Adrenal gland (tissue), 12 donors: ENCODE data around the gene EEF1AKMT3. TPM values are rescaled to one million over a fixed set of nuclear protein-coding genes. Genes with fewer than 3 reads are reported as not detected.
A peak's percentile ranks its signal among the peaks of the same experiment; 100 is the strongest.

Experiments used
- DNase-seq, 7 donors: peaks; one replicate each; pipeline ENCODE4 v3.0.0-alpha.2; 2019 to 2020
- H3K27ac ChIP-seq, 5 donors: fragments of 200-600 bp; sonication (generic) in 4 of 5; 1 replicate in 3 of 5; 2 replicates in 2 of 5; pipeline versions ENCODE4 v1.5.1 to v1.8.0; 2016 to 2020; ENCODE audit warnings: mild to moderate bottlenecking in 1 of 5
- H3K27me3 ChIP-seq: fragments of 200-600 bp; 2 replicates; pipeline ENCODE4 v1.8.0; 2021
- H3K36me3 ChIP-seq, 2 donors: fragments of 200-600 bp; replicated peaks in 1 of 2; 1 replicate in 1 of 2; 2 replicates in 1 of 2; pipeline versions ENCODE4 v1.5.1 to v1.8.0; 2018 to 2022
- H3K4me1 ChIP-seq, 2 donors: fragments of 200-600 bp; replicated peaks in 1 of 2; 1 replicate in 1 of 2; 2 replicates in 1 of 2; pipeline versions ENCODE4 v1.5.1 to v1.8.0; 2018 to 2021
- H3K4me3 ChIP-seq, 4 donors: fragments of 200-600 bp; sonication (generic) in 3 of 4; one replicate each; pipeline ENCODE4 v1.5.1; 2016 to 2018
- H3K9me3 ChIP-seq, 3 donors: fragments of 200-600 bp; sonication (generic) in 1 of 3; replicated peaks in 1 of 3; 1 replicate in 2 of 3; 2 replicates in 1 of 3; pipeline versions ENCODE4 v1.5.1 to v1.8.0; 2016 to 2021
- CTCF ChIP-seq, 6 experiments: fragments of 450-650 bp in 4 of 6; fragments of 200-600 bp in 2 of 6; sonication (generic) in 1 of 6; IDR thresholded peaks; 1 replicate in 5 of 6; 2 replicates in 1 of 6; pipeline versions ENCODE4 v1.5.1 to v1.8.0; 2016 to 2021; ENCODE audit warnings: antibody characterized with exemption in 6 of 6, mild to moderate bottlenecking in 2 of 6, moderate library complexity in 1 of 6
- POLR2A ChIP-seq, 2 donors: fragments of 450-650 bp; IDR thresholded peaks; one replicate each; pipeline ENCODE4 v1.6.1; 2017; ENCODE audit warnings: antibody characterized with exemption in 2 of 2, mild to moderate bottlenecking in 2 of 2, moderate library complexity in 1 of 2
- WGBS, 4 donors: extraction: QIAGEN DNeasy Blood & Tissue Kit in 2 of 4; methylation state at CpG; one replicate each; pipeline versions ENCODE4 v1.1.5 to v1.1.7; 2013 to 2017; 5-methylcytosine and 5-hydroxymethylcytosine counted together
- intact Hi-C, 2 donors: fragments of 100-400 bp; cut with DNase I; formaldehyde crosslinking; loops; one replicate each; pipeline versions ENCODE4 v1.14.1 to v1.15.0; 2022 to 2023
- polyA plus RNA-seq, 3 donors: library from polyadenylated mRNA; stranded (reverse); fragments of 200-250 nt in 2 of 3; fragments of 350-450 nt in 1 of 3; fragmentation: Illumina TruSeq in 1 of 3; extraction: RNeasy Lipid Tissue Mini Kit (QIAGEN cat#74804) in 1 of 3; gene quantifications; one replicate each; pipeline ENCODE4 v1.2.3, GENCODE V29; 2013 to 2014
- total RNA-seq, 9 donors: library from RNA; depleted of rRNA in 4 of 9; stranded (reverse); fragments of >200 nt in 4 of 9; fragments of 120-200 nt in 1 of 9; fragmentation: NEBNext Ultra II Directional in 1 of 9; extraction: Animal tissue kit (Norgen Biotek cat#: 25700) in 1 of 9; gene quantifications; one replicate each; pipeline versions ENCODE4 v1.1.0 to v1.2.4, GENCODE V29; 2013 to 2023
- donor health status: healthy with polysubstance abuse.
- donor health status: Bipolar disorder and iron deficiency.
- donor health status: DM: yes; HTN: yes; CAD: no.
- donor health status: DM: no; HTN: no; CAD: no.
- donor health status: DM: no; HTN: no; CAD: no.
- donor health status: DM: yes; HTN: yes; CAD: no.

The EEF1AKMT3 gene
- total and polyA plus RNA-seq, 12 donors: 2.4 to 35.9 (median 8.8) TPM

GRCh38 chr12:57744194-57744776 is 28.1 kb upstream of the EEF1AKMT3 start:
- DNase-seq: peak; percentile 73 to 90 (median 80)
- TF ChIP-seq POLR2A (IDR thresholded peaks at IDR 0.05): no peak
- TF ChIP-seq CTCF (IDR thresholded peaks at IDR 0.05): no peak
- Histone ChIP-seq H3K27me3 (peaks cover 11% of the 10 kb centered on the region), H3K4me1 (peaks cover 7 to 10% of the 10 kb centered on the region in 2 donors), H3K4me3 (peak overlapping the region in 2 of 4 donors; percentile 91 to 99), H3K27ac (peak overlapping the region in 4 of 5 donors; percentile 85 to 99 (median 97)), H3K9me3 (no peaks in the 10 kb centered on the region), H3K36me3 (peaks cover 0 to 30% of the 10 kb centered on the region in 2 donors)
- intact Hi-C loops: no loop called here
- WGBS, 4 donors: 8 to 12% (median 11%) methylated on average over 11 to 21 of the region's 21 CpGs

- Histone ChIP-seq H3K36me3 (peaks cover 0 to 36% of the 10 kb centered on the region in 2 donors), H3K4me3 (peak within 1 kb of the TSS in 3 of 4 donors; percentile 89 to 99 (median 91)), H3K27me3 (peaks cover 11% of the 10 kb centered on the region), H3K9me3 (no peaks in the 10 kb centered on the region), H3K27ac (peak within 1 kb of the TSS; percentile 75 to 99 (median 96)), H3K4me1 (peaks cover 7 to 10% of the 10 kb centered on the region in 2 donors)
- DNase-seq: peak; percentile 95 to 100 (median 99)
- TF ChIP-seq POLR2A (IDR thresholded peaks at IDR 0.05) (peak; percentile 69 to 90), CTCF (IDR thresholded peaks at IDR 0.05) (peak in 1 of 6 experiments; percentile 7)
- intact Hi-C loops: no loop called here
- 0 to 1% (median 0%) methylated on average over 26 to 29 of the region's 29 CpGs for WGBS, 4 donors
Observed at GRCh38 chr12:57744777-57745484, 27.5 kb upstream of the EEF1AKMT3 start, which contains the start of gene TSPAN31. TSPAN31 (plus strand) TSS chr12:57745039; CDS start chr12:57745155, 116 bp downstream.

- peak overlapping the region in 3 of 4 donors; percentile 89 to 99 (median 91) for H3K4me3 ChIP-seq
- H3K9me3 ChIP-seq: no peaks in the 10 kb centered on the region
- H3K27me3 ChIP-seq: peaks cover 7% of the 10 kb centered on the region
- TF ChIP-seq CTCF (IDR thresholded peaks at IDR 0.05): no peak
- no peak for TF ChIP-seq POLR2A (IDR thresholded peaks at IDR 0.05)
- peak in 1 of 7 donors; percentile 33 for DNase-seq
- peaks cover 0 to 41% of the 10 kb centered on the region in 2 donors for H3K36me3 ChIP-seq
- intact Hi-C loops: no loop called here
- WGBS, 4 donors: 28 to 33% (median 29%) methylated on average over 5 to 8 of the region's 8 CpGs
- peaks cover 7 to 13% of the 10 kb centered on the region in 2 donors for H3K4me1 ChIP-seq
- peak overlapping the region in 4 of 5 donors; percentile 85 to 99 (median 97) for H3K27ac ChIP-seq
Observed at GRCh38 chr12:57745485-57745881, 26.9 kb upstream of the EEF1AKMT3 start.

GRCh38 chr12:57746025-57746424 is 26.4 kb upstream of the EEF1AKMT3 start:
- peak overlapping the region in 1 of 4 donors; percentile 91 for H3K4me3 ChIP-seq
- H3K9me3 ChIP-seq: no peaks in the 10 kb centered on the region
- peaks cover 12 to 18% of the 10 kb centered on the region in 2 donors for H3K4me1 ChIP-seq
- no peak for DNase-seq
- H3K36me3 ChIP-seq: peaks cover 0 to 45% of the 10 kb centered on the region in 2 donors
- peak overlapping the region in 2 of 5 donors; percentile 96 to 99 for H3K27ac ChIP-seq
- intact Hi-C loops: no loop called here
- H3K27me3 ChIP-seq: peaks cover 2% of the 10 kb centered on the region
- WGBS, 4 donors: 88 to 96% (median 91%) methylated on average over 3 of the region's 3 CpGs
- TF ChIP-seq POLR2A (IDR thresholded peaks at IDR 0.05) (no peak), CTCF (IDR thresholded peaks at IDR 0.05) (no peak)
